ENCODE results near the gene INO80D.
"Not testable (repeated sequence)": the region's sequence is repeated elsewhere in the genome, so short reads cannot be mapped to it uniquely, and the experiment has no call there.

The INO80D gene

DNA sequence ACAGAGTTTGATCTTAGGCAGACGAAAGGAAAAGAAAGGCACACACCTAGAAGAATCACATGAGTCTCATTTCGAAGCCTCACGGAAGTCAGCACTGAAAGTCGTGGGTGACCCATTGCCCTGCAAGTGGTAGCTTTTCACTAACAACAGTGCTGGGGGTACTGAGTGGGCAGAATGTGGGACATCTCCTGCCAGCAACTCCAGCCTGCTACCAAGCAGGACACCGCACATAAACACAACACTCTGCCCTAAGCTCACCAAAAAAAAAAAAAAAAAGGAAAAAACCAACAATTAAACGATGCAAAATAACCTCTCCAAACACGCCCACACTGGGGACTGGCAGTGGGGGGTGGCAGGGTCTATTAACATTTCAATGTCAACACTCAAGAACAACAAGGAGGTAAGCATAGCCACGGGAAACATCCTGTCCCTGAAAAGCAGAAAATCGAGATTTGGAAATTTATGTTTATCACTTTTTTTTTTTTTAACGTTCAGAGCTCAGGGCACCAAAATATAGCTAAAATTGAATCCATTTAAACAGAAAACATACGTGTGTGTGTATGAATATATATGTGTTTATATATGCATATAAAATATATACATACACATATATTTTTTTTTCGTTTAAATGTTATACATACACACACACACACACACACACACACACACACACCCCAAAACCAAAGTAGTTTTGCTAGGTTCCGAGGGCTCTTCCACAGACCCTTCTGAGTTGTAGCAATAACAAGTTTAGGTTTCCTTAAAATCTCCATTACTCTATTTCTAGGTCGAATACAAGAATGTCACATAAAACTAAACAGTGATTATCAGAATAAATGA lies 2.2 kb downstream of the INO80D start:
- Histone ChIP-seq H3K27ac (ENCODE audit: insufficient read depth, low read depth, low read length, poor library complexity, severe bottlenecking) (no peak overlapping the region), H3K9me3 (ENCODE audit: control insufficient read depth, low read length) (no peaks in the 10 kb centered on the region), H3K27me3 (ENCODE audit: control insufficient read depth, insufficient read depth, low read length, poor library complexity, severe bottlenecking) (no peaks in the 10 kb centered on the region), H3K36me3 (ENCODE audit: control insufficient read depth, insufficient read depth, low read length) (no peaks in the 10 kb centered on the region), H3K4me3 (ENCODE audit: insufficient read depth, low read depth, low read length) (peak overlapping the region; percentile 55), H3K4me1 (ENCODE audit: control insufficient read depth, insufficient read depth, low read length) (peaks cover 6% of the 10 kb centered on the region)
- WGBS, 2 experiments = 3 to 6% methylated on average over 9 to 12 of the region's 14 CpGs

DNA sequence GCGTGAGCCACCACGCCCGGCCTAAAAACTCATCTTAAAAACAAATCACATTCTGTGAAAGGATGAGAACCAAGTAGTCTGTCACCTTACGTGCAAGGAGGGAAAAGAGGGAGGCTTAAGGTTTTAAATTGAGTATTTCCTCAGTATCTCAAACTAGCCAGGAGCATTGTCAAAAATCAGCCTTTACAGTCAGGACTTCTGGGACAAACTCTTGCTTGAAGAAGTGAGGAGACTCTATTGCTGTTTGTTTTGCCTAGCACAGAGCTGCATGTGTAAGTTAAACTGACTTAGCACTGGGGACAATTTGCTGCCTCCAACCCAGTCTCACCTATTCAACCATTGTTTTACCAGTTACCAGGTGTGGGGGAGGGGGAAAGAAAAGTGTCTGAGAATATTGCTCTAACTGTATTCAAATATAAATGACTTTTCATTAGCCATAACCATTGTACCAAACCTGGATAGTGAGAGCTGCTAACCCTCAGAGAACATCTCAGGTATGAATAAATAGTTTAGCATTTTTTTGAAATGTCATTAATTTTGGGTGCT lies 3.6 kb downstream of the INO80D start:
- no peak overlapping the region for H3K27ac ChIP-seq (ENCODE audit: insufficient read depth, low read depth, low read length, poor library complexity, severe bottlenecking)

DNA sequence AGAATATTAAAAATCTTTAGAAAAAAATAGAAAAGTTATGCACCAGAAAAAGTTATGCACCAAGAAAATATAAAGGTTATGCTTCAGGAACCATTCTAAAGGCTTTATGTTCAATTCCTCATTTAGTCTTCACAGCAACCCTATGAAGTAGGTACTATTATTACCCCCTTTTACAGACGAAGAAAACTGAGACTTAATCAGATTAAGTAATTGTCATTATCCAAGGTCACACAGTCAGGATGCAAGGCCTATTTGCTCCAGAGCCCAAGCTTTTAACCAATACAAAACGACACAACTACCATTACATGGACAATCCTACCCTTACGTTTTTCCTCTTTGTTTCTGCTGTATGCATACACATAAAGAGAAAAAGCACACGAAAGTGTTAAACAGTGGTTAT lies 5.0 kb downstream of the INO80D start:
- Histone ChIP-seq H3K4me1 (ENCODE audit: control insufficient read depth, insufficient read depth, low read length) (peaks cover 6% of the 10 kb centered on the region), H3K36me3 (ENCODE audit: control insufficient read depth, insufficient read depth, low read length) (no peaks in the 10 kb centered on the region), H3K27ac (ENCODE audit: insufficient read depth, low read depth, low read length, poor library complexity, severe bottlenecking) (no peak overlapping the region), H3K9me3 (ENCODE audit: control insufficient read depth, low read length) (no peaks in the 10 kb centered on the region), H3K4me3 (ENCODE audit: insufficient read depth, low read depth, low read length) (no peak overlapping the region), H3K27me3 (ENCODE audit: control insufficient read depth, insufficient read depth, low read length, poor library complexity, severe bottlenecking) (no peaks in the 10 kb centered on the region)
- WGBS, 2 experiments = 65 to 73% methylated on average over 3 to 4 of the region's 4 CpGs

More for the DNA sequence above, 3.6 kb downstream of the INO80D start:
- Histone ChIP-seq H3K4me3 (ENCODE audit: insufficient read depth, low read depth, low read length) (no peak overlapping the region), H3K36me3 (ENCODE audit: control insufficient read depth, insufficient read depth, low read length) (no peaks in the 10 kb centered on the region), H3K4me1 (ENCODE audit: control insufficient read depth, insufficient read depth, low read length) (peaks cover 6% of the 10 kb centered on the region), H3K27me3 (ENCODE audit: control insufficient read depth, insufficient read depth, low read length, poor library complexity, severe bottlenecking) (no peaks in the 10 kb centered on the region), H3K9me3 (ENCODE audit: control insufficient read depth, low read length) (no peaks in the 10 kb centered on the region)
- 70 to 87% methylated on average over 1 to 4 of the region's 4 CpGs for WGBS, 2 experiments

DNA sequence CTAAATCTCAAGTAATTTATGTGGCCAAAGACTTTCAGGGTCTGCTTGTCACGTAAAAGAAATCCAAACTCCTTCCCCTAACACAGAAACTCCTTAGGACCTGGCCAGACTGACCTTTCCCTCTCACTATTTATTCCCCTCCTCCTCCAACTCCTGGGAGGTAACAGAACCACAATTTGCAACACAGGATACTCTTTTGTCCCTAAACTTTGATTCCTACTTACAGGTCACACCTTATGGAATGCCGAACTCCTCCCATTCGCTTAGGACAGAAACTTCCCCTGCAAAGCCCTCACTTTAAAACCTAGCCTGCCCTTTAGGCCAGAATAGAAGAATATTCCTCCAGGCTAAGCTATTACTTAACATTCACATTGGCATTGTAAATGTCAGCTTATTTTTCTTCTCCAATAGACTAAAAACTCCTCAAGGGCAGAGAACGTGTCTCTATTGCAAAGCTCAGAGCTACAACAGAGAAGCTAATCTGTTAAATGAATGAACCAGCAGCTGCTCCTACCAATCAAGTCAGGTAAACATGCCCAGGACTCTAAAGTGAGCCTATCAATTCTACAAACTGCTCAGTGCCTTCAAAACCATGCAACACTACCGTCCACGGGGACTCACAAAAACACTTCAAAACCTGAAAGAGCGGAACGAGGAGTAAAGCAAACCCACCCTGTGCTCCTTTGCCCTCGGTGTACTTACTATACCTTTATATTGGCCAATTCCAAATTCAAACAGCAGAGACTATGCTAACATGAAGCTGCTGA lies 6.1 kb downstream of the INO80D start:
- Histone ChIP-seq H3K9me3 (ENCODE audit: control insufficient read depth, low read length) (no peaks in the 10 kb centered on the region), H3K4me1 (ENCODE audit: control insufficient read depth, insufficient read depth, low read length) (peaks cover 6% of the 10 kb centered on the region), H3K4me3 (ENCODE audit: insufficient read depth, low read depth, low read length) (no peak overlapping the region), H3K36me3 (ENCODE audit: control insufficient read depth, insufficient read depth, low read length) (no peaks in the 10 kb centered on the region), H3K27me3 (ENCODE audit: control insufficient read depth, insufficient read depth, low read length, poor library complexity, severe bottlenecking) (no peaks in the 10 kb centered on the region), H3K27ac (ENCODE audit: insufficient read depth, low read depth, low read length, poor library complexity, severe bottlenecking) (no peak overlapping the region)
- WGBS, 2 experiments = 45% methylated on average over 9 of the region's 9 CpGs

DNA sequence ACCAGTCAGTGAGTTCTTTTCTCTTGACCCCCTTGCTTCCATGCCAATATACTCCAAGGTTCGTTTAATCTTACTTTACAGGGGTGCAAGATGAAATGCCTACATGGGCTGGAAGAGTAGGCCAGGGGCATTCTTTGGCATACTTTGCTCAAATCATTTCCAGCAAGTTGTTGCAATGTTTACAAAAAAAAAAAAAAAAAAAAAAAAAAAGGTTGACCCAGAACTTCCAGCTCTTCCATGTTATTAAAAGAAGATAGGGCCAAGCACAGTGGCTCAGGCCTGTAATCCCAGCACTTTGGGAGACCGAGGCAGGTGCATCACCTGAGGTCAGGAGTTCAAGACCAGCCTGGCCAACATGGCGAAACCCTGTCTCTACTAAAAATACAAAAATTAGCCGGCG lies 8.1 kb downstream of the INO80D start:
- H3K27ac ChIP-seq (ENCODE audit: insufficient read depth, low read depth, low read length, poor library complexity, severe bottlenecking); H3K27me3 ChIP-seq (ENCODE audit: control insufficient read depth, insufficient read depth, low read length, poor library complexity, severe bottlenecking); H3K4me1 ChIP-seq (ENCODE audit: control insufficient read depth, insufficient read depth, low read length); H3K4me3 ChIP-seq (ENCODE audit: insufficient read depth, low read depth, low read length); H3K9me3 ChIP-seq (ENCODE audit: control insufficient read depth, low read length); H3K36me3 ChIP-seq (ENCODE audit: control insufficient read depth, insufficient read depth, low read length): not testable (repeated sequence)
- 90 to 94% methylated on average over 5 of the region's 5 CpGs for WGBS, 2 experiments

DNA sequence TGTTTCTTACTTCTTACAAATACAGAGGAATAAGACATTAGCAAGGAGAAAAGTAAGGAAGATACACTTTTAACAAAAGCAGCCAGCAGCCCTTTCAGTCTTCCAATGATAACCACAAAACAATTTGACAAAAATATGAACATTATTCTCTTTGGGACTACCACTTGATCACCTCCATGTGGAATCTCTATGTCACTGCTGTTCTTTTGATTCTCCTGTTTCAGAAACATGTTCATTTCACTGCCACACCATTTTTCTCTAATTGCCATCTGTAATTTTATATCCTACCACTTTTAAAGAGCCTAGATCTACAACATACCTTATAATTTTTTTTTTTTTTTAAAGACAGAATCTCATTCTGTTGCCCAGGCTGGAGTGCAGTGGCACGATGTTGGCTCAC lies 10.9 kb downstream of the INO80D start:
- WGBS, 2 experiments = 92 to 94% methylated on average over 1 of the region's 1 CpG
- H3K36me3 ChIP-seq (ENCODE audit: control insufficient read depth, insufficient read depth, low read length) = no peaks in the 10 kb centered on the region
- H3K9me3 ChIP-seq (ENCODE audit: control insufficient read depth, low read length) = no peaks in the 10 kb centered on the region
- H3K4me3 ChIP-seq (ENCODE audit: insufficient read depth, low read depth, low read length) = no peak overlapping the region
- H3K27ac ChIP-seq (ENCODE audit: insufficient read depth, low read depth, low read length, poor library complexity, severe bottlenecking) = no peak overlapping the region
- H3K4me1 ChIP-seq (ENCODE audit: control insufficient read depth, insufficient read depth, low read length) = peaks cover 3% of the 10 kb centered on the region
- H3K27me3 ChIP-seq (ENCODE audit: control insufficient read depth, insufficient read depth, low read length, poor library complexity, severe bottlenecking) = no peaks in the 10 kb centered on the region

DNA sequence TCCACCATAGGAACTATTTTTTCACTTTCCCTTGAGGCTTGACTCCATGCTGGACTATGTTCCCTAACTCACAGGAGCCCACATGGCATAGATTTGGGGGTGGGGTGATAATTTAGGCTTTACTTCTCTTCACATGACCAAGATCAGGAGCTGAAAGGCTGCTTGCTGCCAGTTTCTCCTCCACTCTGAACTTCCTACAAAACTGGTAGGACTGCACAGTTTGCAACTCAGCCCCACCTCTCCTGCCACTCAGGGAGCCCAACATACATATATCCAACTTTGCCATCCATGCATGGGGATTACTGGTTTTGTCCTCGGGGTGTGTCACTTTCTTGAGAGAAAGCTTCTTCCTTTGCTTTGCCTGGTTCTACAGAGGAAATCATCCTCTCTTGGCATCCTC lies 14.2 kb downstream of the INO80D start:
- no peak overlapping the region for H3K4me3 ChIP-seq (ENCODE audit: insufficient read depth, low read depth, low read length)
- WGBS, 2 experiments = 89 to 100% methylated on average over 1 of the region's 1 CpG

DNA sequence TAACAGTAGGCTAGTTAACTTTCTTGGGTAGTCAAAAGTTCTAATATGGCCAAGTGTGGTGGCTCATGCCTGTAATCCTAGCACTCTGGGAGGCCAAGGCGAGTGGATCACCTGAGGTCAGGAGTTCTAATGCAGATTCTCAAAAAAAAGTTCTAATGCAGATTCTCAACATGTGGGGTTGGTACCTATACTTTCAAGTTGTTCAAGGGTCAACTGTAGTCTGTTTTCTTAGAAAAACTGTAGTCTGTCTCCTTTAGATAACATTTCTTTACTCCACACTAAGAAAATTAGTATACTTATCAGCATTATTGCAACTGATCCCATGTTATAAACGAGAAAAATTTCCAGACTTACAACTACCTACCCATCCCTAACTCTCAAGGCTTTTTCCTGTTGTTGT lies 16.6 kb downstream of the INO80D start:
- no peaks in the 10 kb centered on the region for H3K4me1 ChIP-seq (ENCODE audit: control insufficient read depth, insufficient read depth, low read length)
- 85 to 87% methylated on average over 2 of the region's 2 CpGs for WGBS, 2 experiments
- no peaks in the 10 kb centered on the region for H3K9me3 ChIP-seq (ENCODE audit: control insufficient read depth, low read length)
- no peak overlapping the region for H3K27ac ChIP-seq (ENCODE audit: insufficient read depth, low read depth, low read length, poor library complexity, severe bottlenecking)
- no peaks in the 10 kb centered on the region for H3K27me3 ChIP-seq (ENCODE audit: control insufficient read depth, insufficient read depth, low read length, poor library complexity, severe bottlenecking)
- no peaks in the 10 kb centered on the region for H3K36me3 ChIP-seq (ENCODE audit: control insufficient read depth, insufficient read depth, low read length)
- no peak overlapping the region for H3K4me3 ChIP-seq (ENCODE audit: insufficient read depth, low read depth, low read length)

More for the DNA sequence above, 14.2 kb downstream of the INO80D start:
- H3K4me1 ChIP-seq (ENCODE audit: control insufficient read depth, insufficient read depth, low read length) = no peaks in the 10 kb centered on the region
- H3K36me3 ChIP-seq (ENCODE audit: control insufficient read depth, insufficient read depth, low read length) = no peaks in the 10 kb centered on the region
- H3K27ac ChIP-seq (ENCODE audit: insufficient read depth, low read depth, low read length, poor library complexity, severe bottlenecking) = no peak overlapping the region
- H3K27me3 ChIP-seq (ENCODE audit: control insufficient read depth, insufficient read depth, low read length, poor library complexity, severe bottlenecking) = no peaks in the 10 kb centered on the region
- H3K9me3 ChIP-seq (ENCODE audit: control insufficient read depth, low read length) = no peaks in the 10 kb centered on the region

DNA sequence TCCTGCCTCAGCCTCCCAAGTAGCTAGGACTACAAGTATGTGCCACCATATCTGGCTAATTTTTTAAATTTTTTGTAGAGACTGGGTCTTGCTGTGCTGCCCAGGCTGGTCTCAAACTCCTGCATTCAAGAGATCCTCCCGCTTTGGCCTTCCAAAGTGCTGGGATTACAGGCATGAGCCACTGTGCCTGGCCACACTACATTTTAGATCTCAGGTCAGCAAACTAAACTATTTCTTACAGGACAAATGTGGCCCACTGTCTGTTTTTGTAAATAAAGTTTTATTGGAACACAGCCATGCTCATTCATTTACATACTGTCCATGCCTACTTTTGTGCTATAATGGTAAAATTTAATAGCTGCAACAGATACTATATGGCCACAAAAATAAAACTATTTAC lies 17.8 kb downstream of the INO80D start:
- no peaks in the 10 kb centered on the region for H3K9me3 ChIP-seq (ENCODE audit: control insufficient read depth, low read length)
- no peak overlapping the region for H3K4me3 ChIP-seq (ENCODE audit: insufficient read depth, low read depth, low read length)
- 95 to 98% methylated on average over 1 of the region's 1 CpG for WGBS, 2 experiments
- no peaks in the 10 kb centered on the region for H3K4me1 ChIP-seq (ENCODE audit: control insufficient read depth, insufficient read depth, low read length)
- no peaks in the 10 kb centered on the region for H3K27me3 ChIP-seq (ENCODE audit: control insufficient read depth, insufficient read depth, low read length, poor library complexity, severe bottlenecking)
- no peaks in the 10 kb centered on the region for H3K36me3 ChIP-seq (ENCODE audit: control insufficient read depth, insufficient read depth, low read length)
- no peak overlapping the region for H3K27ac ChIP-seq (ENCODE audit: insufficient read depth, low read depth, low read length, poor library complexity, severe bottlenecking)

DNA sequence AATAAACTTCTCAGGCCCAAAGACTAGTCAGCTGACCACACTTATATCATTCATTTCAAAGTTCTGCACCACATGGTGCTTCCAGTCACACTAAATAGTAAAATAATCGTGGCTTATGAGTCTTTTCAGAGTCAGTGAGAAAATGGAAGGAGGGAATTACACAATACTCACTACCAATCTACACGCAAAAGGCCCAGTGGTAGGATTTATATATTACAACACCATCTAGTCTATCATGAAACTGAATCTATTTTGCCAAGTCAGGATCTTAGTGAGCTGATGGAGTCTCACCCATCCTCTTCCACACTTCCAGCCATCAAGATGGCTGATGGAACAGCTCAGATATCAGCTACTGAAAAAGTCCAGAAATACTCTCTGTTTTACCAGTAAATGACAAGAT lies 21.9 kb downstream of the INO80D start:
- Histone ChIP-seq H3K27me3 (ENCODE audit: control insufficient read depth, insufficient read depth, low read length, poor library complexity, severe bottlenecking) (no peaks in the 10 kb centered on the region), H3K9me3 (ENCODE audit: control insufficient read depth, low read length) (no peaks in the 10 kb centered on the region), H3K4me1 (ENCODE audit: control insufficient read depth, insufficient read depth, low read length) (no peaks in the 10 kb centered on the region), H3K4me3 (ENCODE audit: insufficient read depth, low read depth, low read length) (no peak overlapping the region), H3K27ac (ENCODE audit: insufficient read depth, low read depth, low read length, poor library complexity, severe bottlenecking) (no peak overlapping the region), H3K36me3 (ENCODE audit: control insufficient read depth, insufficient read depth, low read length) (no peaks in the 10 kb centered on the region)
- 83% methylated on average over 1 of the region's 2 CpGs; no CpG with 5 or more reads in 1 of the 2 experiments for WGBS, 2 experiments
